Activated T-cell treated with anti-CD3 and anti-CD28 coated beads for 4 hours (primary cell): ENCODE data around the gene PIANP.

Source experiments
- DNase-seq: peaks from one replicate; pipeline ENCODE4 v3.0.0-alpha.2; 2020

PIANP gene

GRCh38 chr12:6666211-6666610, 34.4 kb downstream of the PIANP start:
- no peak for DNase-seq

GRCh38 chr12:6664902-6665301, 35.7 kb downstream of the PIANP start:
- DNase-seq = no peak

GRCh38 chr12:6662906-6663742, 37.5 kb downstream of the PIANP start, which contains the start of gene ING4:
TSS of gene ING4 (minus strand) at chr12:6663119. CDS start at chr12:6663101, 18 bp downstream.
- peak; percentile 90 for DNase-seq

DNA sequence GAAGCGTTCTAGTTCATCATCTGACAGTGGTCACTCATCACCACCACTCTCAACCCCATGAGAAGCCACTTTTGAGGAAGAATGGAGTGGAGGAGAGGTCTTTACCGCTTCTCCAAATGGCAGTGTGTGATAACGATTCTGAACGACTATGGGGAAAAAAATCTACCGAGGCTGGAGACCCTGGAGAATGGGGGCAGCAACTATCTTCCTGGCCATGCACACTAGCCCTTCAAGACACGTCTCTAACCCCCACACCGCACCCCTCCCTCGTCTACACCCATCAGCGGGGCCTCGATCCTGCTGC, 38.1 kb downstream of the PIANP start:
- DNase-seq = no peak

DNA sequence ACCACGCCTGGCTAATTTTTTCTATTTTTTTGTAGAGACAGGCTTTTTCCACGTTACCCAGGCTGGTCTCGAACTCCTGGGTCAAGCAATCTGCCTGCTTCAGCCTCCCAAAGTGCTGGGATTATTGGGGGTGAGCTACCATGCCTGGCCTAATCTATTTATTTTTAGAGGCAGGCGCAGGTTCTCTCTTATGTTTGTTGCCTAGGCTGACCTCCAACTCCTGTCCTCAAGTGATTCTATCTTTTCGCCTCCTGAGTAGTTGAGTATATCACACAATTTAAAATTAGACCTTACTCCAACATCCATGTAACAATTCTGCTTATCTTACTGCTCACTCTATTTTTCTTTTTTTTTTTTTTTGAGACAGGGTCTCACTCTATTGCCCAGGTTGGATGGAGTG, 46.6 kb downstream of the PIANP start:
- no peak for DNase-seq

DNA sequence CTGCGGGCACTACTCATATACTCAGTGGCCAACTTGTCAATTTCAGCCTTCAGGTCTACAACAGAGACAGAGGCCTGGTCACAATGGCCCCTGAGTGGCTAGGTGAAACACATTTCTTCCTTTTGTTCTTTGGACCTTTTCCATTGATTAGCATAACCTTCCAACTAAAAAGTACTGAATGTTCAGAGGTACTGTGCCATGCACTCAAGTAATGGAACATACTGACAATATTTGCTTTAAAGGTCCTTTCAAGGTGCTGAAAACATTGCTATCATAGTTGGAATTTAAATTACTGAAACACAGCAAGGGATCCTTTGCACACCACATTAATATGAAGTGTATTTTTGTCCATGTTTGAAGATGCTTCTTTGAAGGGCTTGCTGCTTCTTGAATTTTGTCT, 47.3 kb downstream of the PIANP start:
- DNase-seq = no peak

DNA sequence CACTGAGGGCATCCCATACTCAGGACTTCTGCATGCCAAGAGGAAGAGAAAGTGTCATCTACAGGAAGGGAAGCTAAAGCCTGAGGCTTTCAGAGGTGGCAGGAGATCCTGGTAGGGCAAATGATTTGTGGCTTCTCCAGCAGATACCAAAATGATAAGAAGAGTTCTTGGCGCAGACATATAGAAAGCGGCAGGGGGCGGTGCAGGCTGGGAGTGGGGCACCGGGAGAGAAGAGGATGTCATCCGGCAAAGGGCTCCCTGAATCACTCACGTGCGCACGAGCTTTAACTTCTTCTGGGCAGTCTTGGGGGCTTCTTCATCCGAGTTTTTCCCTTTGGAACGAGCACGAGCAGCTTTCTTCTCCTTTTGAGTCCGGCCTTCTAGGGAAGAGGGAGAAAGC, 48.2 kb downstream of the PIANP start:
- no peak for DNase-seq

GRCh38 chr12:6650832-6651231, 49.8 kb downstream of the PIANP start:
- no peak for DNase-seq

GRCh38 chr12:6647083-6647604, 53.5 kb downstream of the PIANP start, which contains the start of gene ACRBP:
TSS of gene ACRBP (minus strand) at chr12:6647432. CDS start at chr12:6647366, 66 bp downstream.
- no peak for DNase-seq

DNA sequence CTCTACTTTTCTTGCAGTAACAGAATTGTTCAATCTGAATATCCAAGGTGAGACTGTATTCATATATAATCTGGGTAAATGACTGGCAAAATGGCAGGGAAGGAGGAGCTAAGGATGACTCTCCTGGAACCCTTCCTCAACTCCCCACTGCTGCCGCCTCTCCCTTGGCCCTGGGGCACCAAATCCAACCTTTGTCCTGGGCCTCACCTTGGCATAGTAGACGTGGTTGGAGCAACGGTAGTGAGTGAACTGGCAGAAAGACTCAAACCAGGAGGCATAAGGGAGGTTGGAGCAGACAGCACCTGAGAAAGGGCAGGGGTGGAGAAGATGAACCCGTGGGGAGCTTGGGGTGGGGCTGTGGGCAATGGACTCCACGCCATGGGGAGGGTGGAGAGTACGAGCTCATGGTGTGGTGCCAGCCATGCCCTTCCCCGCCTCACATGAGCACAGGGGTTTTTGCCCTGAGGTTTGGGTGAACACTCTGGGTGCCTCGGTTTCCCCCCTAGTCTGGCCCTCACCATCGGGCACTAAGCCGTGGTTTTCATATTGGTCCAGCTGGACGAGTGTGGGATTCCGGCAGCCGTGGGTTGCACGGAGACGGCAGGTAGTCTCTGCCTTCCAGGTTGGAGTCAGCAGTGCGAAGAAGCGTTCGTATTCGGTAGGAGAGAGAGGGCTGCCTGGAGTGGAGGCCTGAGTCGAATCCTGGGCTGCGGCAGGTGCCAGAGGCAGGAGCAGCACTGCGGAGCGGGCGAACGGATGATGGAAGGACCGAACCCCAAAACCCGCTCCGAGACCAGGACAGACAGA, 54.1 kb downstream of the PIANP start:
- DNase-seq = no peak

GRCh38 chr12:6644903-6645302, 55.7 kb downstream of the PIANP start:
- no peak for DNase-seq

DNA sequence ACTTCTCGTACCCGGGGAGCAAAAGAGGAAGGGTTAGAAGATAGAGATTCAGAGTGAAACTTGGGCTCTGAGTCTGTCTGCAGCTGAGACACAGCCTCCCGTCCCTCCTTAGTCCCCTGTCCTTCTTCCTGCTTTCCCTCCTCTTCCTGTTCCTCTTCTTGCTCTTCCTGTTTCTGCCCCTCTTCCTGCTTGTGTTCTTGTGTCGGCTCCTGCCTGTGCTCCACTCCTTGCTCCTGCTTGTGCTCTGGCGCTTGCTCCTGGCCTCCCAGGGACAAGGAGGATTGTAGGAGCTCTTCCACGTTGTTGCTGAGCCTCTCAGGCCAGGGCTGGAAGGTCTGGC, 56.4 kb downstream of the PIANP start:
- no peak for DNase-seq
